Breast epithelium (tissue), 4 donors: ENCODE measurements around the gene ZSWIM4. TPM values are rescaled to one million over a fixed set of nuclear protein-coding genes. Genes with fewer than 3 reads are reported as not detected.

Source experiments
- DNase-seq, 2 donors: peaks; one replicate each; pipeline ENCODE4 v3.0.0-alpha.2; 2019; ENCODE audit warnings: low spot score in 2 of 2
- H3K27ac ChIP-seq, 2 donors: fragments of 200-600 bp; sonication (generic) in 1 of 2; one replicate each; pipeline ENCODE4 v1.5.1; 2016 to 2019; ENCODE audit warnings: mild to moderate bottlenecking in 1 of 2
- H3K27me3 ChIP-seq, 2 donors: fragments of 200-600 bp; sonication (generic) in 1 of 2; one replicate each; pipeline versions ENCODE4 v1.5.1 to v1.6.0; 2017 to 2019; ENCODE audit warnings: control low read depth in 1 of 2, mild to moderate bottlenecking in 1 of 2
- H3K36me3 ChIP-seq: fragments of 200-600 bp; one replicate; pipeline ENCODE4 v1.5.1; 2019
- H3K4me1 ChIP-seq, 2 donors: fragments of 200-600 bp; sonication (generic); one replicate each; pipeline ENCODE4 v1.5.1; 2016 to 2019; ENCODE audit warnings: control low read depth in 1 of 2
- H3K4me3 ChIP-seq, 3 donors: fragments of 200-600 bp; sonication (generic); 1 replicate in 2 of 3; 2 replicates in 1 of 3; pipeline ENCODE4 v1.5.1; 2016 to 2019; ENCODE audit warnings: mild to moderate bottlenecking in 3 of 3, moderate library complexity in 2 of 3
- H3K9me3 ChIP-seq, 2 donors: fragments of 200-600 bp; sonication (generic) in 1 of 2; one replicate each; pipeline ENCODE4 v1.5.1; 2016 to 2019; ENCODE audit warnings: control low read depth in 1 of 2
- CTCF ChIP-seq, 3 donors: fragments of 450-650 bp; IDR thresholded peaks; one replicate each; pipeline ENCODE4 v1.5.1; 2016 to 2017; ENCODE audit warnings: antibody characterized with exemption in 3 of 3, mild to moderate bottlenecking in 3 of 3, moderate library complexity in 3 of 3
- POLR2A ChIP-seq: fragments of 450-650 bp; IDR thresholded peaks from one replicate; pipeline ENCODE4 v1.6.1; 2016; ENCODE audit warnings: antibody characterized with exemption, mild to moderate bottlenecking, moderate library complexity
- POLR2AphosphoS5 ChIP-seq, 3 donors: sonication (generic); formaldehyde crosslinking; IDR thresholded peaks; one replicate each; pipeline ENCODE4 v1.6.1; 2017; ENCODE audit warnings: antibody characterized with exemption in 3 of 3
- intact Hi-C: fragments of 100-400 bp; cut with DNase I; formaldehyde crosslinking; loops from one replicate; pipeline ENCODE4 v1.15.1; 2023; ENCODE audit warnings: low total_unique reads
- total RNA-seq, 3 donors: library from RNA; depleted of rRNA; stranded (reverse); fragments of >200 nt; gene quantifications; one replicate each; pipeline ENCODE4 v1.1.0, GENCODE V29; 2016

ZSWIM4 gene
- total RNA-seq, 3 donors from 2014 or later, result 1.1 to 8.5 (median 6.9) TPM

- Histone ChIP-seq H3K4me3 (peak overlapping the region in 1 of 3 donors; percentile 16), H3K4me1 (peaks cover 4 to 43% of the 10 kb centered on the region in 2 donors), H3K36me3 (no peaks in the 10 kb centered on the region), H3K9me3 (no peaks in the 10 kb centered on the region), H3K27ac (peak overlapping the region; percentile 95 to 97), H3K27me3 (no peaks in the 10 kb centered on the region)
- DNase-seq, result peak in 1 of 2 donors; percentile 86
- no peak for TF ChIP-seq POLR2AphosphoS5 (IDR thresholded peaks at IDR 0.05)
- no peak for TF ChIP-seq CTCF (IDR thresholded peaks at IDR 0.05)
- TF ChIP-seq POLR2A, result no peak
- intact Hi-C loops, result loop anchor here (10.0 kb wide), 1 partner anchor 194 kb away; the partner anchor contains the start of gene MISP3
Observed at GRCh38 chr19:13881251-13881691, 86.0 kb downstream of the ZSWIM4 start.

Other genes starting within 250 kb of the ZSWIM4 start
- gene MRI1, start 30.9 kb upstream of the ZSWIM4 start, total RNA-seq, result 10 to 100 TPM; 45.9 to 72.4 (median 71.4) TPM
- gene C19orf53, start 21.0 kb upstream of the ZSWIM4 start, total RNA-seq, result 100 to 1,000 TPM; 134 to 175 (median 137) TPM
- gene NANOS3, start 81.7 kb downstream of the ZSWIM4 start, total RNA-seq, result not detected
- gene BRME1, start 110.7 kb downstream of the ZSWIM4 start, total RNA-seq, result 1 to 10 TPM; 1.3 to 6.3 (median 1.6) TPM
- 10 to 100 TPM; 16.6 to 50.1 (median 43.6) TPM for gene CC2D1A, start 110.8 kb downstream of the ZSWIM4 start, total RNA-seq
- 1 to 10 TPM in 2 of 3 donors, under 1 TPM in 1; 0.80 to 8.8 (median 2.3) TPM for gene PODNL1, start 143.0 kb downstream of the ZSWIM4 start, total RNA-seq
- gene DCAF15, start 157.1 kb downstream of the ZSWIM4 start, total RNA-seq, result 10 to 100 TPM; 13.4 to 22.7 (median 19.0) TPM
- gene RFX1, start 210.9 kb downstream of the ZSWIM4 start, total RNA-seq, result 1 to 10 TPM; 2.6 to 3.7 (median 3.6) TPM
- gene RLN3, start 232.7 kb downstream of the ZSWIM4 start, total RNA-seq, result not detected
- 10 to 100 TPM in 1 of 3 donors, 1 to 10 TPM in 2; 5.1 to 11.0 (median 5.2) TPM for gene IL27RA, start 236.3 kb downstream of the ZSWIM4 start, total RNA-seq